Ishikawa (cell line): ENCODE measurements around the gene NUP153.

Experiments used
- CEBPB ChIP-seq: IDR thresholded peaks from 2 replicates; pipeline ENCODE4 v1.6.1; 2012
- CREB1 ChIP-seq: IDR thresholded peaks from 2 replicates; pipeline ENCODE4 v1.6.1; 2012; ENCODE audit warnings: low read depth
- EGR1 ChIP-seq: IDR thresholded peaks from 2 replicates; pipeline ENCODE4 v1.6.1; 2012
- EP300 ChIP-seq: IDR thresholded peaks from 2 replicates; pipeline ENCODE4 v1.6.1; 2012; ENCODE audit warnings: borderline replicate concordance
- FOXM1 ChIP-seq: IDR thresholded peaks from 2 replicates; pipeline ENCODE4 v1.6.1; 2012; ENCODE audit warnings: low read depth, borderline replicate concordance
- NFIC ChIP-seq: IDR thresholded peaks from 2 replicates; pipeline ENCODE4 v1.6.1; 2012
- RAD21 ChIP-seq: IDR thresholded peaks from 2 replicates; pipeline ENCODE4 v1.6.1; 2012; ENCODE audit warnings: low read depth
- TAF1 ChIP-seq: IDR thresholded peaks from 2 replicates; pipeline ENCODE4 v1.6.1; 2012; ENCODE audit warnings: low read depth, mild to moderate bottlenecking
- TCF12 ChIP-seq: IDR thresholded peaks from 2 replicates; pipeline ENCODE4 v1.6.1; 2012; ENCODE audit warnings: low read depth
- TEAD4 ChIP-seq: IDR thresholded peaks from 2 replicates; pipeline ENCODE4 v1.6.1; 2012
- YY1 ChIP-seq: IDR thresholded peaks from 2 replicates; pipeline ENCODE4 v1.6.1; 2012; ENCODE audit warnings: low read depth
- ZBTB7A ChIP-seq: IDR thresholded peaks from 2 replicates; pipeline ENCODE4 v1.6.1; 2012; ENCODE audit warnings: low read depth
- TF ChIP-seq, protein P1 (sequence below): IDR thresholded peaks from 2 replicates; pipeline ENCODE4 v1.6.1; 2012
- TF ChIP-seq, protein P2 (sequence below): IDR thresholded peaks from 2 replicates; pipeline ENCODE4 v1.6.1; 2012; ENCODE audit warnings: low read depth, mild to moderate bottlenecking
- TF ChIP-seq, protein P3 (sequence below): IDR thresholded peaks from 2 replicates; pipeline ENCODE4 v1.6.1; 2012

NUP153 gene

DNA sequence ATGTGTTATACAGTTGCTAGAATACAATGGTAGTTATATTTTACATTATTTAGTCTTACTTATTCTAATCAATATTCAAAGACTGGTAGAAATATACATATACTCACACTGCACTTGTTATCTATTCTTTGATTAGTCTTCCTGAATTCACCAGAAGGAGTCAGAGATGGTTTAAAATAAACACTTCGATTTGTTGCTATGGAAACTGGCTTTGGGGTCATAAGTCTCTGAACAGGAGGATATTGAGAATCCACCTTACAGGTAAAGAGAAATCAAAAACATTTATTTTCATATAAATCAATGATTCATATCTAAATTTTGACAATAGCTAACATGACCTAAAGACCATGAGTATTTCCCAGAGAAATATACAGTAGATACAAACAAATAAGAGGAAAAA lies 41.6 kb downstream of the NUP153 start:
- no peak for TF ChIP-seq ZBTB7A
- no peak for TF ChIP-seq YY1
- no peak for TF ChIP-seq FOXM1
- TF ChIP-seq TCF12, result no peak
- TF ChIP-seq EP300, result no peak
- TF ChIP-seq, protein P1, sequence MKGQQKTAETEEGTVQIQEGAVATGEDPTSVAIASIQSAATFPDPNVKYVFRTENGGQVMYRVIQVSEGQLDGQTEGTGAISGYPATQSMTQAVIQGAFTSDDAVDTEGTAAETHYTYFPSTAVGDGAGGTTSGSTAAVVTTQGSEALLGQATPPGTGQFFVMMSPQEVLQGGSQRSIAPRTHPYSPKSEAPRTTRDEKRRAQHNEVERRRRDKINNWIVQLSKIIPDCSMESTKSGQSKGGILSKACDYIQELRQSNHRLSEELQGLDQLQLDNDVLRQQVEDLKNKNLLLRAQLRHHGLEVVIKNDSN, result no peak

DNA sequence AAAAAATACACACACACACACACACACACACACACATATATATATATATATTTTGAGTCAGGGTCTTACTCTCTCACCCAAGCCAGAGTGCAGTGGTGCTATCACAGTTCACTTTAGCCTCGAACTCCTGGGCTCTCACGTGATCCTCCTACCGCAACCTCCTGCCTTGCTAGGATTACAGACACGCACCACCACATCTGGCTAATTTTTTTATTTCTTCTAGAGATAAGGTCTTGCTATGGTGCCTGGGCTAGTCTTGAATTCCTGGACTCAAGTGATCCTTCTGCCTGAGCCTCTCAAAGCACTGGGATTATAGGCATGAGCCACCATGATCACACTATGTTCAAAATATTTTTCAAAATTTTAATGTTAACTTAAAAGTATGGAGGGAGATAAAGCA lies 43.5 kb downstream of the NUP153 start:
- TF ChIP-seq, protein P2, sequence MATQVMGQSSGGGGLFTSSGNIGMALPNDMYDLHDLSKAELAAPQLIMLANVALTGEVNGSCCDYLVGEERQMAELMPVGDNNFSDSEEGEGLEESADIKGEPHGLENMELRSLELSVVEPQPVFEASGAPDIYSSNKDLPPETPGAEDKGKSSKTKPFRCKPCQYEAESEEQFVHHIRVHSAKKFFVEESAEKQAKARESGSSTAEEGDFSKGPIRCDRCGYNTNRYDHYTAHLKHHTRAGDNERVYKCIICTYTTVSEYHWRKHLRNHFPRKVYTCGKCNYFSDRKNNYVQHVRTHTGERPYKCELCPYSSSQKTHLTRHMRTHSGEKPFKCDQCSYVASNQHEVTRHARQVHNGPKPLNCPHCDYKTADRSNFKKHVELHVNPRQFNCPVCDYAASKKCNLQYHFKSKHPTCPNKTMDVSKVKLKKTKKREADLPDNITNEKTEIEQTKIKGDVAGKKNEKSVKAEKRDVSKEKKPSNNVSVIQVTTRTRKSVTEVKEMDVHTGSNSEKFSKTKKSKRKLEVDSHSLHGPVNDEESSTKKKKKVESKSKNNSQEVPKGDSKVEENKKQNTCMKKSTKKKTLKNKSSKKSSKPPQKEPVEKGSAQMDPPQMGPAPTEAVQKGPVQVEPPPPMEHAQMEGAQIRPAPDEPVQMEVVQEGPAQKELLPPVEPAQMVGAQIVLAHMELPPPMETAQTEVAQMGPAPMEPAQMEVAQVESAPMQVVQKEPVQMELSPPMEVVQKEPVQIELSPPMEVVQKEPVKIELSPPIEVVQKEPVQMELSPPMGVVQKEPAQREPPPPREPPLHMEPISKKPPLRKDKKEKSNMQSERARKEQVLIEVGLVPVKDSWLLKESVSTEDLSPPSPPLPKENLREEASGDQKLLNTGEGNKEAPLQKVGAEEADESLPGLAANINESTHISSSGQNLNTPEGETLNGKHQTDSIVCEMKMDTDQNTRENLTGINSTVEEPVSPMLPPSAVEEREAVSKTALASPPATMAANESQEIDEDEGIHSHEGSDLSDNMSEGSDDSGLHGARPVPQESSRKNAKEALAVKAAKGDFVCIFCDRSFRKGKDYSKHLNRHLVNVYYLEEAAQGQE, result no peak
- no peak for TF ChIP-seq CEBPB
- no peak for TF ChIP-seq EGR1
- TF ChIP-seq, protein P3, sequence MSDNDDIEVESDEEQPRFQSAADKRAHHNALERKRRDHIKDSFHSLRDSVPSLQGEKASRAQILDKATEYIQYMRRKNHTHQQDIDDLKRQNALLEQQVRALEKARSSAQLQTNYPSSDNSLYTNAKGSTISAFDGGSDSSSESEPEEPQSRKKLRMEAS, result no peak
- no peak for TF ChIP-seq RAD21

DNA sequence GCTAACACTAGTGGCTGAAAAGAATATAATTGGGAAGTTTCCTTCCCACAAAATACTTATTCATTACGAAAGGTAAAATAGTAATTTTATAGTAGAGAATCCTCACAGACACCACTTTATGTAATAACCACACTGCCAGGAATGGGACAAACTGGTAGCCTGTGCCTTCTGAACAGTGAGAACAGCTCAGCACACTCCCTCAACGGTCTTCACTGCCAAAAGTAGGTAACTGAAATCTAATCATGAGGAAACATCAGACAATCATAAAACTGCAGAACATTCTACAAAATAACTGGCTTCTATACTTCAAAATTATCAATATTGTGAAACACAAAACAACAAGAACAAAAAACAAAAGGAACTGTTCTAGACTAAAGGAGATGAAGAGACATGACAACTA lies 44.1 kb downstream of the NUP153 start:
- TF ChIP-seq CREB1, result no peak
- no peak for TF ChIP-seq RAD21
- no peak for TF ChIP-seq TEAD4
- TF ChIP-seq, protein P2, result no peak
- TF ChIP-seq TAF1, result no peak
- no peak for TF ChIP-seq EP300
- TF ChIP-seq FOXM1, result no peak
- no peak for TF ChIP-seq CEBPB
- no peak for TF ChIP-seq ZBTB7A
- TF ChIP-seq, protein P1, result no peak
- TF ChIP-seq TCF12, result no peak
- no peak for TF ChIP-seq YY1
- no peak for TF ChIP-seq EGR1
- TF ChIP-seq NFIC, result no peak
- TF ChIP-seq, protein P3, result no peak

DNA sequence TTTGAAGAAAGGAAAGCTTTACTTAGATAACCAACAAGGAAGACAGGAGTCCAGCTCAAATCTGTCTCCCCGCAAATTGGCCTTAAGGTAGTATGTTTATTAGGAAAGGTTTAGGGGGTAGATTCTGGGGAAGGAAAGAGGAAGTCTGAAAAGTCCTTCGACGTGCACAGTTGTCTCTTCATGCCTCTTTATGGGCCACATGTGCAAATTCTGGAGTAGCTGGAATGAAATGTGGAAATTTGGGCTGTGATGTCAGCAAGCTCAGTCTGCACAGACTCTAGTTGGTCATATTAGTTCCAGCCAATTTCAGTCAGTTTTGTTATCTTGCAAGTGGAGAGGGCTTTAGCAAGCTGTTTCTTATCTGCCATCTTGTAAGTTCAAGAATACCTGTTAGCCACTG lies 50.1 kb downstream of the NUP153 start:
- TF ChIP-seq ZBTB7A (no peak), YY1 (no peak), EGR1 (no peak), RAD21 (no peak), TAF1 (no peak), NFIC (no peak), CEBPB (no peak), FOXM1 (no peak), EP300 (no peak), TEAD4 (no peak), CREB1 (no peak)
- TF ChIP-seq, protein P3, result no peak
- TF ChIP-seq, protein P1, result no peak

DNA sequence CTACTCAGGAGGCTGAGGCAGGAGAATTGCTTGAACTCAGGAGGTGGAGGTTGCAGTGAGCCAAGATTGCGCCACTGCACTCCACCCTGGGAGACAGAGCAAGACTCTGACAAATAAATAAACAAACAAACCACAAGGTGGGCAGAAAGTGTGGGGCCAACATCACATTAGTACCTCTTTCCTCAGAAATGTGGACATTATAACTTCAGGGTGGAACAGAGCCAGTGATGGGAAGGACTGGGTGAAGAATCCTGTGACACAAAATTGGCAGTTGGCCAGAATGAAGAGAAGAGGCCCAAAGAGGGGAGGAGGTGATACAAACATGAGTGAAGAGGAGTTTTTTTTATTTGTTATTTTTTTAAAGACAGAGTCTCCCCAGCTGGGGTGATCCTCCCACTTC lies 50.6 kb downstream of the NUP153 start:
- no peak for TF ChIP-seq RAD21
- no peak for TF ChIP-seq EP300
- TF ChIP-seq YY1, result no peak
- TF ChIP-seq, protein P1, result no peak

DNA sequence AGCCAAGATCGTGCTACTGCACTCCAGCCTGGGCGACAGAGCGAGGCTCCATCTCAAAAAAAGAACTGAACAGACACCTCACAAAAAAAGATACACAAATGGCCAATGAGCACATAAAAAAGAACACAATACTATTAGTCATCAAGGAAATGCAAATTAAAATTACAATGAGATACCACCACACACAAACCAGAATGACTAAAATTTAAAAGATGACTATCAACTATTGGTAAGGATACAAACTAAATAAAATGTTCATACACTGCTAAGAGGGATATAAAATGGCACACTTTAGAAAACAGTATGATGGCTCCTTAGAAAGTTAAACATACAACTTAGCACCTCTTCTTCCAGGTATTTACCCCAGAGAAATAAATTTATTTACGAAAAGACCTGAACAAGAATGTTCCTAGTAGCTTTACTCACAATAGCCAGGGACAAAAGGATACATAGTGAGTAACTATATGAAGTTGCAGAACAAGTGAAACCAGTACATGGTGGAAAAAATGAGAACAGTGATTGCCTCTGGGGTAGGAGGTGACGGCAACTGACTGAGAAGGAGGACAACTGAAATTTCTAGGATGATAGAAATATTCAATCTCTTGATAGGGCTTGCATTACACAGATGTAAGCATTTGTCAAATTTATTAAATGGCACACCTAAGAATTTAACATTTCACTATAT lies 53.4 kb downstream of the NUP153 start:
- TF ChIP-seq CREB1 (no peak), EP300 (no peak), TAF1 (no peak), YY1 (no peak), CEBPB (no peak)
